Endothelial cell of umbilical vein (primary cell): Measurements from ENCODE around the gene EFHC1. TPM values are rescaled to one million over a fixed set of nuclear protein-coding genes. Genes with fewer than 3 reads are reported as not detected.

Source experiments
- BruUV-seq: library from RNA; stranded (reverse); fragments of 400-500 nt; replicated peaks from 2 replicates; lab custom pipeline; 2021; lab: Mats Ljungman, UMichigan
- CTCF ChIA-PET: fragments of 300-600, 350-600 bp; sonication (Branson Sonifier 250); formaldehyde crosslinking; loops from one replicate; lab custom pipeline; 2021; ENCODE audit warnings: antibody characterized with exemption, inconsistent platforms; lab: Charles Lee
- POLR2A ChIA-PET: fragments of 300-600, 350-600 bp; sonication (Branson Sonifier 250); formaldehyde crosslinking; loops from one replicate; lab custom pipeline; 2021; ENCODE audit warnings: antibody characterized with exemption, inconsistent platforms; lab: Charles Lee
- DNase-seq: peaks from one replicate; pipeline ENCODE4 v3.0.0-alpha.2; 2011; ENCODE audit warnings: low read depth, low spot score
- FAIRE-seq: peaks from 2 replicates; lab custom pipeline; 2011; peaks lifted over from hg19 to GRCh38; lab: Jason Lieb, UNC
- H2AFZ ChIP-seq: 2 replicates; pipeline ENCODE4 v1.6.0; 2012; ENCODE audit warnings: low read depth, low read length, control low read depth, inconsistent platforms
- H3K27ac ChIP-seq: 2 replicates; pipeline ENCODE4 v1.5.1; 2011; ENCODE audit warnings: low read depth, mild to moderate bottlenecking, control low read depth, low read length, moderate library complexity; ENCODE audit not compliant: insufficient read depth
- H3K27me3 ChIP-seq, 2 experiments: 2 replicates each; pipeline versions ENCODE4 v1.6.0 to v1.6.1; 2011; ENCODE audit warnings: low read length in 2 of 2, mixed read lengths in 1 of 2; ENCODE audit not compliant: control insufficient read depth in 2 of 2, insufficient read depth in 2 of 2
- H3K36me3 ChIP-seq, 2 experiments: 2 replicates in 1 of 2; 3 replicates in 1 of 2; pipeline ENCODE4 v1.5.1; 2011; ENCODE audit warnings: low read length in 2 of 2, mild to moderate bottlenecking in 1 of 2, moderate library complexity in 1 of 2; ENCODE audit not compliant: control insufficient read depth in 2 of 2, insufficient read depth in 2 of 2; ENCODE audit errors: extremely low read depth in 1 of 2
- H3K4me1 ChIP-seq: 3 replicates; pipeline ENCODE4 v1.5.1; 2011; ENCODE audit warnings: mild to moderate bottlenecking, low read length; ENCODE audit not compliant: control insufficient read depth, insufficient read depth; ENCODE audit errors: extremely low read depth
- H3K4me2 ChIP-seq: 2 replicates; pipeline ENCODE4 v1.6.1; 2011; ENCODE audit warnings: low read length, control low read depth, mixed read lengths; ENCODE audit not compliant: insufficient read depth
- H3K4me3 ChIP-seq, 3 experiments: fragments of 200-600 bp in 1 of 3; sonication (generic), shearing (Covaris generic) in 1 of 3; replicated peaks in 1 of 3; 2 replicates each; pipeline ENCODE4 v1.5.1; 2011 to 2016; ENCODE audit warnings: control low read depth in 3 of 3, low read length in 3 of 3, mild to moderate bottlenecking in 2 of 3, inconsistent platforms in 1 of 3, low read depth in 1 of 3, moderate library complexity in 1 of 3; ENCODE audit not compliant: insufficient read depth in 1 of 3
- H3K79me2 ChIP-seq: 2 replicates; pipeline ENCODE4 v1.6.0; 2012; ENCODE audit warnings: low read length, inconsistent platforms; ENCODE audit not compliant: control insufficient read depth, insufficient read depth
- H3K9ac ChIP-seq: replicated peaks from 2 replicates; pipeline ENCODE3; 2011; ENCODE audit warnings: low read length, control low read depth; ENCODE audit not compliant: insufficient read depth; ENCODE audit errors: extremely low read depth
- H3K9me1 ChIP-seq: replicated peaks from 3 replicates; pipeline ENCODE4 v1.6.0; 2011; ENCODE audit warnings: mild to moderate bottlenecking, low read length; ENCODE audit not compliant: control insufficient read depth, insufficient read depth; ENCODE audit errors: extremely low read depth
- H3K9me3 ChIP-seq: replicated peaks from 2 replicates; pipeline ENCODE4 v1.5.1; 2012; ENCODE audit warnings: low read length, inconsistent platforms; ENCODE audit not compliant: control insufficient read depth, insufficient read depth
- H4K20me1 ChIP-seq: replicated peaks from 2 replicates; pipeline ENCODE3; 2011; ENCODE audit warnings: mild to moderate bottlenecking, low read length; ENCODE audit not compliant: control insufficient read depth, insufficient read depth; ENCODE audit errors: extremely low read depth
- CTCF ChIP-seq, 2 donors: IDR thresholded peaks; 1 replicate in 1 of 2; 2 replicates in 1 of 2; pipeline ENCODE4 v1.5.1; 2011; ENCODE audit warnings: low read length in 2 of 2, mild to moderate bottlenecking in 2 of 2, moderate library complexity in 2 of 2, control low read depth in 1 of 2, inconsistent platforms in 1 of 2, low read depth in 1 of 2; ENCODE audit not compliant: insufficient read depth in 1 of 2; ENCODE audit errors: extremely low read depth in 1 of 2
- EZH2 ChIP-seq: IDR thresholded peaks from 2 replicates; pipeline ENCODE4 v1.6.1; 2012; ENCODE audit warnings: borderline replicate concordance, low read depth, mild to moderate bottlenecking, moderate library complexity, low read length, inconsistent platforms; ENCODE audit not compliant: severe bottlenecking
- FOS ChIP-seq: IDR thresholded peaks from 2 replicates; pipeline ENCODE4 v1.6.1; 2011; ENCODE audit warnings: mild to moderate bottlenecking, low read length, moderate library complexity, borderline replicate concordance; ENCODE audit not compliant: insufficient read depth
- GATA2 ChIP-seq: IDR thresholded peaks from 2 replicates; pipeline ENCODE4 v1.7.0; 2011; ENCODE audit warnings: low read depth, mild to moderate bottlenecking, moderate library complexity, mixed read lengths, low read length; ENCODE audit not compliant: insufficient read length, insufficient read depth
- JUN ChIP-seq: IDR thresholded peaks from 2 replicates; pipeline ENCODE4 v1.6.1; 2011; ENCODE audit warnings: borderline replicate concordance, low read depth; ENCODE audit not compliant: insufficient read length, insufficient read depth
- MAX ChIP-seq: IDR thresholded peaks from 2 replicates; pipeline ENCODE4 v1.6.1; 2011; ENCODE audit not compliant: insufficient read depth, insufficient read length
- MYC ChIP-seq: IDR thresholded peaks from one replicate; pipeline ENCODE4 v1.6.1; 2011; ENCODE audit warnings: mild to moderate bottlenecking, low read depth, low read length
- POLR2A ChIP-seq: IDR thresholded peaks from 2 replicates; pipeline ENCODE4 v1.6.1; 2012; ENCODE audit warnings: low read depth, mild to moderate bottlenecking, control low read depth, low read length
- POLR2AphosphoS5 ChIP-seq: IDR thresholded peaks from 2 replicates; pipeline ENCODE4 v1.6.1; 2012; ENCODE audit warnings: low read depth, mild to moderate bottlenecking, control low read depth, low read length, moderate library complexity; ENCODE audit not compliant: insufficient read depth
- dilution Hi-C: fragments of 300-500 bp; cut with MboI; formaldehyde crosslinking; loops from one replicate; pipeline ENCODE4 v1.15.0; 2019; ENCODE audit warnings: low sequenced_read_pairs; ENCODE audit not compliant: extremely low pct_ligation_motif_present
- intact Hi-C: fragments of 100-400 bp; cut with micrococcal nuclease; formaldehyde crosslinking; loops from one replicate; pipeline ENCODE4 v1.10.0; 2022
- polyA plus RNA-seq, 4 experiments: library from polyadenylated mRNA; depleted of rRNA in 3 of 4; stranded (reverse) in 3 of 4; unstranded in 1 of 4; fragments of >200 nt; gene quantifications; 2 replicates each; pipeline versions ENCODE4 v1.2.1 to v1.2.3, GENCODE V29; 2011 to 2012; ENCODE audit warnings: missing spikeins in 1 of 4
- total RNA-seq: library from RNA; stranded (reverse); gene quantifications from 2 replicates; pipeline ENCODE4 v1.2.3, GENCODE V29; 2021

Gene EFHC1
- total and polyA plus RNA-seq, 2 donors (not counting 3 experiments of a cell fraction or from before 2014, with no cell fraction given): 14.6 to 17.6 TPM

DNA sequence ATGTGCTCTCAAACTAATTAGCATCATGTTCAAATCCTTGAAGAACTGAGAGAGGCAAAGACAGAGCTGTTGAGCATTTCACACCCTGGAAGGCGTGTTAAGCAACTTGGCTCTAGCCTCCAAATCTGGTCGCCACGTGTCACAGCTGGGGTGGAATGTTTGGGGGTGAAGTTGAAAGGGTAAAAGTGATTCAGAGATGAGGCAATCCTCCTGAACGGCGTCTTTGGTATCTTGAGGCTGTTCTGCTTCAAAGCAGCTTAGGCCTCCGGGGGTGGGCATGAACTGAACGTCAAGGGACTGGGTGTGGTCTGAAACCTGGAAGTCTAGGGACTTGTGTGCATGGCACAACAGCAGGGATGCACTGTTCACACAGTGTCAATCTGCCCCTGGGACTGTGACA is 94.4 kb downstream of the EFHC1 start:
- no peak overlapping the region for H3K9ac ChIP-seq
- ChIA-PET CTCF (interaction anchor here (1.1 to 2.0 kb wide), 3 partner anchors 26 to 99 kb away, joined by 3 to 6 read pairs (median 5); no protein-coding TSS in a partner anchor), POLR2A (no interaction called here)
- no TSS peak for BruUV-seq
- no peak overlapping the region for H3K4me3 ChIP-seq
- peaks cover 27% of the 10 kb centered on the region for H3K79me2 ChIP-seq
- no peaks in the 10 kb centered on the region for H3K9me3 ChIP-seq
- no peak overlapping the region for H3K27ac ChIP-seq
- no peak for TF ChIP-seq FOS
- no peak for TF ChIP-seq MYC
- TF ChIP-seq POLR2AphosphoS5: no peak
- TF ChIP-seq GATA2: no peak
- no peak for TF ChIP-seq EZH2
- no peak for TF ChIP-seq JUN
- no peak for TF ChIP-seq MAX
- TF ChIP-seq CTCF (IDR thresholded peaks at IDR 0.05; ENCODE audit: extremely low read depth in 1 of 2, insufficient read depth in 1 of 2, low read depth in 1 of 2, low read length in 2 of 2): no peak
- no peak for TF ChIP-seq POLR2A
- intact Hi-C loops: loop anchor here (10.0 kb wide), 1 partner anchor 480 kb away; the partner anchor contains the start of gene GSTA4
- no peak overlapping the region for H3K4me2 ChIP-seq
- dilution Hi-C loops: no loop called here
- DNase-seq (no peak), FAIRE-seq (no peak)
- no peaks in the 10 kb centered on the region for H4K20me1 ChIP-seq
- no peaks in the 10 kb centered on the region for H3K27me3 ChIP-seq
- peaks cover 77% of the 10 kb centered on the region for H3K4me1 ChIP-seq
- H3K36me3 ChIP-seq: peaks cover 13 to 17% of the 10 kb centered on the region in 2 experiments
- H2AFZ ChIP-seq: no peak overlapping the region
- no peaks in the 10 kb centered on the region for H3K9me1 ChIP-seq
